Chondrocyte (in vitro differentiated cells): ENCODE results near the gene TESK2. TPM values are rescaled to one million over a fixed set of nuclear protein-coding genes. Genes with fewer than 3 reads are reported as not detected.

Experiments
- DNase-seq: peaks from one replicate; pipeline ENCODE4 v3.0.0; 2021; ENCODE audit warnings: mixed read lengths, low spot score
- H3K27ac Mint-ChIP-seq: one replicate; pipeline ENCODE4 v1.8.0; 2021; ENCODE audit warnings: mild to moderate bottlenecking, moderate library complexity, mixed read lengths; ENCODE audit not compliant: unreplicated experiment
- H3K27me3 Mint-ChIP-seq: 2 replicates; pipeline ENCODE4 v1.8.0; 2021; ENCODE audit warnings: low read depth, mixed read lengths
- H3K36me3 Mint-ChIP-seq: 2 replicates; pipeline ENCODE4 v1.8.0; 2021; ENCODE audit warnings: low read depth, mixed read lengths
- H3K4me1 Mint-ChIP-seq: 2 replicates; pipeline ENCODE4 v1.8.0; 2021; ENCODE audit warnings: low read depth, mild to moderate bottlenecking, mixed read lengths
- H3K4me3 Mint-ChIP-seq: one replicate; pipeline ENCODE4 v1.8.0; 2021; ENCODE audit warnings: mild to moderate bottlenecking, moderate library complexity, mixed read lengths; ENCODE audit not compliant: unreplicated experiment
- H3K9me3 Mint-ChIP-seq: 2 replicates; pipeline ENCODE4 v1.8.0; 2021; ENCODE audit warnings: low read depth, mixed read lengths
- total RNA-seq: library from RNA; stranded (reverse); gene quantifications from 3 replicates; pipeline ENCODE4 v1.2.1, GENCODE V29; 2021
- TF ChIP-seq, protein P1 (sequence below): fragments of 200-600 bp; sonication (generic); IDR thresholded peaks from 2 replicates; pipeline ENCODE4 v1.5.0; 2021; ENCODE audit warnings: antibody characterized with exemption, mild to moderate bottlenecking, moderate library complexity

The TESK2 gene
- total RNA-seq, 1 donor from 2014 or later: 1.6 TPM

DNA sequence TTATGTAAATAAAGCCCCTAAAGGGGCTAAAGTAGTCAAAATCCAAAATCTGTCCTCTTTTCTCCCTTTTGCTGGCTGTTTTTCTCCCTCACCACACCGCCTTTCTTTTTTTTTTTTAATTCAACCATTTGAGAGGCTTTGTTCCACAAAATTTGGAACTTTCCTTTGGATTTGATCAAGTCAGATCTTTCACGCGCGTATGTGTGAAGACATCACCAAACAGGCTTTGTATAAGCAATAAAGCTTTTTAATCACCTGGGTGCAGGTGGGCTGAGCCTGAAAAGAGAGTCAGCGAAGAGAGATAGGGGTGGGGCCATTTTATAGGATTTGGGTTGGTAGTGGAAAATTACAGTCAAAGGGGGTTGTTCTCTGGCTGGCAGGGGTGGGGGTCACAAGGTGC lies 169.5 kb downstream of the TESK2 start:
- Mint-ChIP-seq H3K27ac (no peak overlapping the region), H3K36me3 (no peaks in the 10 kb centered on the region), H3K27me3 (no peaks in the 10 kb centered on the region), H3K9me3 (no peaks in the 10 kb centered on the region), H3K4me1 (peaks cover 1% of the 10 kb centered on the region), H3K4me3 (no peak overlapping the region)
- DNase-seq: no peak
- TF ChIP-seq, protein P1, sequence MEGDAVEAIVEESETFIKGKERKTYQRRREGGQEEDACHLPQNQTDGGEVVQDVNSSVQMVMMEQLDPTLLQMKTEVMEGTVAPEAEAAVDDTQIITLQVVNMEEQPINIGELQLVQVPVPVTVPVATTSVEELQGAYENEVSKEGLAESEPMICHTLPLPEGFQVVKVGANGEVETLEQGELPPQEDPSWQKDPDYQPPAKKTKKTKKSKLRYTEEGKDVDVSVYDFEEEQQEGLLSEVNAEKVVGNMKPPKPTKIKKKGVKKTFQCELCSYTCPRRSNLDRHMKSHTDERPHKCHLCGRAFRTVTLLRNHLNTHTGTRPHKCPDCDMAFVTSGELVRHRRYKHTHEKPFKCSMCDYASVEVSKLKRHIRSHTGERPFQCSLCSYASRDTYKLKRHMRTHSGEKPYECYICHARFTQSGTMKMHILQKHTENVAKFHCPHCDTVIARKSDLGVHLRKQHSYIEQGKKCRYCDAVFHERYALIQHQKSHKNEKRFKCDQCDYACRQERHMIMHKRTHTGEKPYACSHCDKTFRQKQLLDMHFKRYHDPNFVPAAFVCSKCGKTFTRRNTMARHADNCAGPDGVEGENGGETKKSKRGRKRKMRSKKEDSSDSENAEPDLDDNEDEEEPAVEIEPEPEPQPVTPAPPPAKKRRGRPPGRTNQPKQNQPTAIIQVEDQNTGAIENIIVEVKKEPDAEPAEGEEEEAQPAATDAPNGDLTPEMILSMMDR: no peak

DNA sequence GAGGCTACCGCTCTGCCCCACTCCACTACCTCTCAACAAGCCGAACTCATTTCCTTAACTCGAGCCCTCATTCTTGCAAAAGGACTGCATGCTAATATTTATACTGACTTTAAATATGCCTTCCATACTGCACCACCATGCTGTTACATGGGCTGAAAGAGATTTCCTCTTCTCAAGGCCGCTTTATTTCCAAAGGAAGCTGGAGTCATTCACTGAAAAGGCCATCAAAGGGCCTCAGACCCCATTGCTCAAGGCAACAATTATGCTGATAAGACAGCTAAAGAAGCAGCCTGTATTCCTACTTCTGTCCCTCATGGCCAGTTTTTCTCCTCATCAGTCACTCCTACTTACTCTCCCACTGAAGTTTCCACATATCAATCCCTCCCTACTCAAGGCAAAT lies 171.2 kb downstream of the TESK2 start:
- no peaks in the 10 kb centered on the region for H3K4me1 Mint-ChIP-seq
- no peak overlapping the region for H3K4me3 Mint-ChIP-seq
- no peaks in the 10 kb centered on the region for H3K36me3 Mint-ChIP-seq
- no peak for DNase-seq
- TF ChIP-seq, protein P1: no peak
- H3K27me3 Mint-ChIP-seq: no peaks in the 10 kb centered on the region
- H3K27ac Mint-ChIP-seq: no peak overlapping the region
- H3K9me3 Mint-ChIP-seq: no peaks in the 10 kb centered on the region

DNA sequence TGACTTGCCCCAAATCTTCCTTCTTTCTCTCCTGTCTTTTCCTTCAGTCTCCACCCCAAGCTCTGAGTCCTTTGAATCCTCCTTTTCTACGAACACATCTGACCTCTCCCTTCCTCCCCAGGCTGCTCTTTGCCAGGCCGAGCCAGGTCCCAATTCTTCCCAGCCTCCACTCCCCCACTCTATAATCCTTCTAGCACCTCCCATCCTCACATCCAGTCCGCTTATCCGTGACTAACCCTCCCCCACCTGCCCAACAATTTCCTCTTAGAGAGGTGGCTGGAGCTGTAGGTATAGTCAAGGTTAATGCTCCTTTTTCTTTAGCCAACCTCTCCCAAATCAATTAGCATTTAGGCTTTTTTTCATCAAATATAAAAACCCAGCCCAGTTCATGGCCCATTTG lies 173.8 kb downstream of the TESK2 start:
- Mint-ChIP-seq H3K27ac (no peak overlapping the region), H3K27me3 (no peaks in the 10 kb centered on the region), H3K36me3 (no peaks in the 10 kb centered on the region), H3K9me3 (no peaks in the 10 kb centered on the region), H3K4me1 (no peaks in the 10 kb centered on the region), H3K4me3 (no peak overlapping the region)
- TF ChIP-seq, protein P1: no peak
- DNase-seq: no peak

DNA sequence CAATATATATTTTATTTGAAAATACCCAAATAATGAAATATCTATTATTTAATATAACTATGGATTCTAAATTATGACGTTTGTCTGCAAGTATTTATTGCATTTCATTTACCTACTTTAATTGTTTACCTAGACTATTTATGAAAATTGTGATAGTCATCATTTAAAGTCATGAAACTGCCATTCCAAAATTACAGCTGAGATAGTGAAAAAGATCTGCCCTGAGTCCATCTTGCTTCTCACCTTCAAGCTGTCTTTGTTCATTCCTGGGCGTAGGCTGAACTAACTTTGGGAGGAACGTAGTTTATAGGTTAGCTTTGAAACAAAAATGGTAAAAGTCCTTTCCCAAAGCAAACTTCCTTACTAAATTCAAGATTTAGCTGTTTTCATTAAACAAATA lies 176.7 kb downstream of the TESK2 start:
- Mint-ChIP-seq H3K4me1 (no peaks in the 10 kb centered on the region), H3K27ac (no peak overlapping the region), H3K9me3 (no peaks in the 10 kb centered on the region), H3K36me3 (no peaks in the 10 kb centered on the region), H3K27me3 (no peaks in the 10 kb centered on the region), H3K4me3 (no peak overlapping the region)
- DNase-seq: no peak
- TF ChIP-seq, protein P1: no peak

DNA sequence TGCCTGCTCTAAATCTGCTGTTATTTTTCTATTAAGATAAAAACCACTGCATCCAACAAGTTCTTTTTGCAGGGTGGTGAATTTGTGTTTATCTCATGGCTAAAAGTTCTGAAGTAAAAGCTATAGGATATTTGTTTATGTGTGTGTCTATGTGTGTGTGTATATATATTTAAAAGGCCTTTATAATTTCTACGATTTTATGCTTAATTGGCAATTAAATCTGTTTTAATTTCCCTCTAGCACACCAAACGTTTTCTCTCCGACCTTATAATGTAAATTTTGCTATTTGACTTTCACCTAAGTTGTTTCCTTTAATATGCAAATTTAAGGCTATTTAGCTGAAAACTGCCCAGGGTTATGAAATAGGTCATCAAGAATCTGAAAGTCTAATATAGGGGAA lies 184.1 kb downstream of the TESK2 start:
- H3K27me3 Mint-ChIP-seq: no peaks in the 10 kb centered on the region
- no peak for DNase-seq
- no peaks in the 10 kb centered on the region for H3K9me3 Mint-ChIP-seq
- no peak overlapping the region for H3K4me3 Mint-ChIP-seq
- no peaks in the 10 kb centered on the region for H3K36me3 Mint-ChIP-seq
- H3K27ac Mint-ChIP-seq: no peak overlapping the region
- TF ChIP-seq, protein P1: no peak
- H3K4me1 Mint-ChIP-seq: peaks cover 12% of the 10 kb centered on the region
